Small intestine (tissue), 7 donors: ENCODE results near the gene GNAT2. TPM values are rescaled to one million over a fixed set of nuclear protein-coding genes. Genes with fewer than 3 reads are reported as not detected.

Source experiments
- DNase-seq, 2 donors: peaks; one replicate each; pipeline versions ENCODE4 v3.0.0 to v3.0.0-alpha.2; 2013
- FAIRE-seq: peaks from 2 replicates; lab custom pipeline; 2012; peaks lifted over from hg19 to GRCh38; lab: Jason Lieb, UNC
- H3K27ac ChIP-seq, 3 donors: one replicate each; pipeline ENCODE4 v1.5.1; 2013; ENCODE audit warnings: low read length in 2 of 3, mild to moderate bottlenecking in 2 of 3, control low read depth in 1 of 3, inconsistent platforms in 1 of 3, low read depth in 1 of 3, moderate library complexity in 1 of 3
- H3K27me3 ChIP-seq, 3 donors: one replicate each; pipeline ENCODE4 v1.6.1; 2013; ENCODE audit warnings: low read length in 3 of 3, inconsistent platforms in 1 of 3; ENCODE audit not compliant: control insufficient read depth in 3 of 3, insufficient read depth in 3 of 3
- H3K36me3 ChIP-seq, 3 donors: one replicate each; pipeline ENCODE4 v1.6.1; 2013; ENCODE audit warnings: low read length in 3 of 3, inconsistent platforms in 1 of 3, low read depth in 1 of 3, mild to moderate bottlenecking in 1 of 3, moderate library complexity in 1 of 3; ENCODE audit not compliant: control insufficient read depth in 3 of 3, insufficient read depth in 2 of 3
- H3K4me1 ChIP-seq, 3 donors: one replicate each; pipeline ENCODE4 v1.6.1; 2013; ENCODE audit warnings: low read length in 2 of 3, inconsistent platforms in 1 of 3, low read depth in 1 of 3, mild to moderate bottlenecking in 1 of 3, moderate library complexity in 1 of 3; ENCODE audit not compliant: control insufficient read depth in 3 of 3, insufficient read depth in 2 of 3
- H3K4me3 ChIP-seq, 3 donors: one replicate each; pipeline ENCODE4 v1.5.1; 2013; ENCODE audit warnings: low read length in 3 of 3, control low read depth in 1 of 3, inconsistent platforms in 1 of 3, low read depth in 1 of 3, mild to moderate bottlenecking in 1 of 3, moderate library complexity in 1 of 3
- H3K9me3 ChIP-seq, 2 donors: one replicate each; pipeline ENCODE4 v1.6.1; 2013; ENCODE audit warnings: low read depth in 1 of 2, low read length in 1 of 2; ENCODE audit not compliant: control insufficient read depth in 2 of 2, insufficient read depth in 1 of 2
- WGBS, 3 donors: extraction: QIAGEN DNeasy Blood & Tissue Kit; methylation state at CpG; one replicate each; pipeline ENCODE4 v1.1.7; 2013; 5-methylcytosine and 5-hydroxymethylcytosine counted together
- polyA plus RNA-seq, 4 donors: library from polyadenylated mRNA; stranded (reverse) in 3 of 4; unstranded in 1 of 4; fragments of 200-250 nt in 3 of 4; fragments of 120-200 nt in 1 of 4; gene quantifications; one replicate each; pipeline versions ENCODE4 v1.2.1 to v1.2.3, GENCODE V29; 2013
- donor health status: healthy with polysubstance abuse.
- donor health status: control.
- donor health status: control.
- donor health status: Bipolar disorder and iron deficiency.
- donor health status: healthy.

The GNAT2 gene
- polyA plus RNA-seq, 4 donors, result 0.04 to 0.28 TPM; not detected in 2

- DNase-seq, result no peak
- FAIRE-seq, result no peak
- Histone ChIP-seq H3K27ac (no peak overlapping the region), H3K4me3 (no peak overlapping the region), H3K36me3 (no peaks in the 10 kb centered on the region), H3K27me3 (no peaks in the 10 kb centered on the region), H3K4me1 (peaks cover 5 to 29% (median 5%) of the 10 kb centered on the region in 3 donors), H3K9me3 (no peaks in the 10 kb centered on the region)
- WGBS, 3 donors, result 32 to 54% (median 46%) methylated on average over 6 of the region's 6 CpGs
Observed at GRCh38 chr1:109639841-109640184, 20.4 kb upstream of the GNAT2 start.

GRCh38 chr1:109639063-109639840 lies 19.8 kb upstream of the GNAT2 start:
- H3K27me3 ChIP-seq, result no peaks in the 10 kb centered on the region
- 43 to 64% (median 46%) methylated on average over 9 of the region's 9 CpGs for WGBS, 3 donors
- H3K27ac ChIP-seq, result no peak overlapping the region
- H3K4me3 ChIP-seq, result no peak overlapping the region
- H3K4me1 ChIP-seq, result peaks cover 5 to 29% (median 5%) of the 10 kb centered on the region in 3 donors
- H3K36me3 ChIP-seq, result no peaks in the 10 kb centered on the region
- no peak for FAIRE-seq
- DNase-seq, result no peak
- no peaks in the 10 kb centered on the region for H3K9me3 ChIP-seq

DNA sequence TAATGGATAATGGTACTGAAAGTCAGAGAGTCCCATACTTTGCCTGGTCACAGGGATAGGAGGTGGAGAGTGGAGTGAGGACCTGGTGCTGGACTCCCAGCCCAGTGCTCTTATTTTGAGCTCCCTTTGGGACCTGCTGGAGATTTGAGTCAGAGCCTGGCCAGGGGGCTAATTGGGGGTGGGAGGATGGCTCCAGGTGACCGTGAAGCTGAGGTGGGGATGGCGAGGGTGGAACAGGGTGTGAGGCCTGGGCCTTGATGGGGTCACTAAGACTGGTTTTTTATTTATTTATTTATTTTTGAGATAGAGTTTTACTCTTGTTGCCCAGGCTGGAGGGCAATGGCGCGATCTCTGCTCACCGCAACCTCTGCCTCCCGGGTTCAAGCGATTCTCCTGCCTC lies 18.0 kb upstream of the GNAT2 start:
- Histone ChIP-seq H3K4me1 (peaks cover 5 to 28% (median 6%) of the 10 kb centered on the region in 3 donors), H3K27me3 (no peaks in the 10 kb centered on the region), H3K36me3 (peaks cover 0 to 8% (median 0%) of the 10 kb centered on the region in 3 donors), H3K4me3 (no peak overlapping the region), H3K27ac (no peak overlapping the region), H3K9me3 (no peaks in the 10 kb centered on the region)
- FAIRE-seq, result no peak
- DNase-seq, result no peak
- 94 to 97% (median 95%) methylated on average over 7 of the region's 7 CpGs for WGBS, 3 donors

GRCh38 chr1:109636201-109636952 lies 17.0 kb upstream of the GNAT2 start:
- DNase-seq (peak; percentile 63 to 90), FAIRE-seq (no peak)
- no peaks in the 10 kb centered on the region for H3K9me3 ChIP-seq
- H3K27me3 ChIP-seq, result no peaks in the 10 kb centered on the region
- H3K4me3 ChIP-seq, result no peak overlapping the region
- H3K36me3 ChIP-seq, result peaks cover 0 to 19% (median 0%) of the 10 kb centered on the region in 3 donors
- 25 to 51% (median 43%) methylated on average over 9 of the region's 9 CpGs for whole genome bisulfite sequencing, 3 donors
- H3K27ac ChIP-seq, result peak overlapping the region in 2 of 3 donors; percentile 17 to 19
- peaks cover 5 to 28% (median 8%) of the 10 kb centered on the region in 3 donors for H3K4me1 ChIP-seq

GRCh38 chr1:109635862-109636200 lies 16.4 kb upstream of the GNAT2 start:
- FAIRE-seq (no peak), DNase-seq (no peak)
- 72 to 86% (median 78%) methylated on average over 2 of the region's 2 CpGs for WGBS, 3 donors
- H3K4me3 ChIP-seq, result no peak overlapping the region
- H3K27ac ChIP-seq, result peak overlapping the region in 1 of 3 donors; percentile 19
- no peaks in the 10 kb centered on the region for H3K9me3 ChIP-seq
- peaks cover 2 to 25% (median 3%) of the 10 kb centered on the region in 3 donors for H3K36me3 ChIP-seq
- peaks cover 5 to 28% (median 8%) of the 10 kb centered on the region in 3 donors for H3K4me1 ChIP-seq
- H3K27me3 ChIP-seq, result no peaks in the 10 kb centered on the region

DNA sequence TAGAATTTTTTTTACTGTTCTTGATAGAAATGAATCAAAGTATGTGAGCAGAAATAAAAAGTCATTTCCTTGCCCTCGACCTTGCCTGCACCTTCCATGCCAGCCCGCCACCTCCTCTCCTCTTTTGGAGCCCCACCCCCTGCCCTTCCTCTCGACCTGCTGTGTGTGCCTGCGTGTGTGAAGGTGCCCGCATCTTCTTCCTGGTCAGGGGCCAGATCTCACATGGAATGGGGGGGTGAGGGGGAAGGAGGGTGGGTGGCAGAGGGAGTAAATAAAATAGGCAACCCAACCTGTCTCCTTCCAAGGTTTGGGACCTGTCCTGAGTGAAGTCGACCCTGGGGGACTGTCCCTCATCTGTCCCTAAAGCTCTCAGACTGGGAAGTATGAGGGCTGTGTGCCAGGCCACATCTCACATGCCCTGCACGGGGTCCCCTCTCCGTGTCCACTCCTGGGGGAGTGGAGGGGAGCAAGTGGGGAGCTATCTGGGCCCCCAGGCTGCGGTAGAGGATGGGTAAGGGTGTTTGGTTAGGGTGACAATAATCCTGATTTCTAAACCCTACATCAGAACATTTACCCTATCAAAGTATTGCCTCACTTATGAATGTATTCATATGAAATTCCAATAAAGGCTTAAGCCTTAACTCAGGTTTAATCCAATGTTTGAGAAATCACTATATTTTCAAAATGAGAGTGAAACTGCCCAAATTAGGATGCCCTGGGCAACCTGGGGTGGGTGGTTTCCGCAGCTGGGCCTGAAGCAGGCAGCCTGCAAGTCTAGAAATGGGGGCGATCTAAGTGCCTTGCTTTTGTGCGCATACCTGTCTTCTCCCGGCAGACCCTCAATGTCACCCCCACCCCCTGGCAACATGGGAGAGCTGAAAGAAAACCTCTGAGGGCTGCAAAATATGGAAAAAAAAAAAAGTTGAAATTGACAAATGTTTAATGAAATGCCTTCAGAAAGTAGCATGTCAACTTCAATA lies 15.6 kb upstream of the GNAT2 start:
- peaks cover 5 to 27% (median 8%) of the 10 kb centered on the region in 3 donors for H3K4me1 ChIP-seq
- peaks cover 2 to 31% (median 6%) of the 10 kb centered on the region in 3 donors for H3K36me3 ChIP-seq
- no peak overlapping the region for H3K4me3 ChIP-seq
- no peaks in the 10 kb centered on the region for H3K9me3 ChIP-seq
- H3K27ac ChIP-seq, result peak overlapping the region in 1 of 3 donors; percentile 32
- DNase-seq (no peak), FAIRE-seq (no peak)
- H3K27me3 ChIP-seq, result no peaks in the 10 kb centered on the region
- 42 to 57% (median 54%) methylated on average over 13 of the region's 13 CpGs for WGBS, 3 donors

- FAIRE-seq (no peak), DNase-seq (no peak)
- H3K4me1 ChIP-seq, result peaks cover 5 to 20% (median 8%) of the 10 kb centered on the region in 3 donors
Observed at GRCh38 chr1:109634292-109634691, 14.9 kb upstream of the GNAT2 start.

More at GRCh38 chr1:109634292-109634691, 14.9 kb upstream of the GNAT2 start:
- no peaks in the 10 kb centered on the region for H3K27me3 ChIP-seq
- H3K36me3 ChIP-seq, result peaks cover 2 to 39% (median 6%) of the 10 kb centered on the region in 3 donors
- no peak overlapping the region for H3K4me3 ChIP-seq
- H3K27ac ChIP-seq, result no peak overlapping the region
- WGBS, 3 donors, result 71 to 79% (median 76%) methylated on average over 6 of the region's 6 CpGs
- no peaks in the 10 kb centered on the region for H3K9me3 ChIP-seq
